Measurements from ENCODE around the gene RAB36. TPM values are rescaled to one million over a fixed set of nuclear protein-coding genes. Genes with fewer than 3 reads are reported as not detected.

The RAB36 gene
- total RNA-seq, 2 experiments from 2014 or later, result 0.41 to 3.0 TPM

GRCh38 chr22:23108249-23109078 lies 36.8 kb upstream of the RAB36 start:
- no peaks in the 10 kb centered on the region for H3K9me2 ChIP-seq (ENCODE audit: insufficient read depth, low read length)
- CTCF ChIA-PET (ENCODE audit: unreplicated experiment), result no interaction called here
- H3K9me3 ChIP-seq (ENCODE audit: low read length), result no peaks in the 10 kb centered on the region
- no peak for DNase-seq (ENCODE audit: low spot score)
- H3K4me3 ChIP-seq (ENCODE audit: low read depth, low read length, poor library complexity, severe bottlenecking), result no peak overlapping the region
- TF ChIP-seq EZH2phosphoT487 (IDR thresholded peaks at IDR 0.05; ENCODE audit: borderline replicate concordance, low read depth, low read length), result no peak
- no peak for TF ChIP-seq CTCF (conservative IDR thresholded peaks at IDR 0.05; ENCODE audit: low read length)
- no peak overlapping the region for H3K4me2 ChIP-seq (ENCODE audit: low read length)
- POLR2A ChIA-PET, result no interaction called here
- intact Hi-C loops (cut with micrococcal nuclease; ENCODE audit: unreplicated experiment), result no loop called here
- H3K36me3 ChIP-seq (ENCODE audit: insufficient read depth, low read length), result peaks cover 15% of the 10 kb centered on the region; the same call in 1 of the 2 replicates
- H4K20me1 ChIP-seq (ENCODE audit: insufficient read depth, low read length), result no peaks in the 10 kb centered on the region
- no peak overlapping the region for H2AFZ ChIP-seq (ENCODE audit: low read length)
- no peaks in the 10 kb centered on the region for H3K79me2 ChIP-seq (ENCODE audit: insufficient read depth, low read depth, low read length)
- no TSS peak for BruUV-seq (replicated peaks)
- peaks cover 17% of the 10 kb centered on the region for H3K4me1 ChIP-seq (ENCODE audit: insufficient read depth, low read length, poor library complexity, severe bottlenecking)
- H3K27ac ChIP-seq (ENCODE audit: low read depth, low read length, poor library complexity, severe bottlenecking), result no peak overlapping the region

- POLR2A ChIA-PET, result no interaction called here
- H3K4me2 ChIP-seq (ENCODE audit: low read length), result no peak overlapping the region
- no peak overlapping the region for H2AFZ ChIP-seq (ENCODE audit: low read length)
- no TSS peak for BruUV-seq (replicated peaks)
- no peak overlapping the region for H3K27ac ChIP-seq (ENCODE audit: low read depth, low read length, poor library complexity, severe bottlenecking)
- no peaks in the 10 kb centered on the region for H3K9me2 ChIP-seq (ENCODE audit: insufficient read depth, low read length)
- TF ChIP-seq EZH2phosphoT487 (IDR thresholded peaks at IDR 0.05; ENCODE audit: borderline replicate concordance, low read depth, low read length), result no peak
- no peak for TF ChIP-seq CTCF (conservative IDR thresholded peaks at IDR 0.05; ENCODE audit: low read length)
- CTCF ChIA-PET (ENCODE audit: unreplicated experiment), result no interaction called here
- no peak for DNase-seq (ENCODE audit: low spot score)
- peaks cover 18% of the 10 kb centered on the region for H3K4me1 ChIP-seq (ENCODE audit: insufficient read depth, low read length, poor library complexity, severe bottlenecking)
- no peaks in the 10 kb centered on the region for H3K9me3 ChIP-seq (ENCODE audit: low read length)
- H4K20me1 ChIP-seq (ENCODE audit: insufficient read depth, low read length), result no peaks in the 10 kb centered on the region
- peaks cover 21% of the 10 kb centered on the region; the same call in 1 of the 2 replicates for H3K36me3 ChIP-seq (ENCODE audit: insufficient read depth, low read length)
- intact Hi-C loops (cut with micrococcal nuclease; ENCODE audit: unreplicated experiment), result no loop called here
- no peak overlapping the region for H3K4me3 ChIP-seq (ENCODE audit: low read depth, low read length, poor library complexity, severe bottlenecking)
- no peaks in the 10 kb centered on the region for H3K79me2 ChIP-seq (ENCODE audit: insufficient read depth, low read depth, low read length)
These were observed 36.3 kb upstream of the RAB36 start for GRCh38 chr22:23109079-23109347.

- Histone ChIP-seq H3K9me2 (ENCODE audit: insufficient read depth, low read length) (no peaks in the 10 kb centered on the region), H3K27ac (ENCODE audit: low read depth, low read length, poor library complexity, severe bottlenecking) (no peak overlapping the region), H3K79me2 (ENCODE audit: insufficient read depth, low read depth, low read length) (no peaks in the 10 kb centered on the region), H3K4me3 (ENCODE audit: low read depth, low read length, poor library complexity, severe bottlenecking) (no peak overlapping the region), H2AFZ (ENCODE audit: low read length) (no peak overlapping the region), H3K9me3 (ENCODE audit: low read length) (no peaks in the 10 kb centered on the region), H3K4me1 (ENCODE audit: insufficient read depth, low read length, poor library complexity, severe bottlenecking) (peaks cover 18% of the 10 kb centered on the region), H3K36me3 (ENCODE audit: insufficient read depth, low read length) (peaks cover 21% of the 10 kb centered on the region; the same call in 1 of the 2 replicates), H4K20me1 (ENCODE audit: insufficient read depth, low read length) (no peaks in the 10 kb centered on the region), H3K4me2 (ENCODE audit: low read length) (no peak overlapping the region)
- ChIA-PET CTCF (ENCODE audit: unreplicated experiment) (interaction anchor here (0.8 kb wide), 1 partner anchor 155 kb away, joined by 3 read pairs; no protein-coding TSS in a partner anchor), POLR2A (no interaction called here)
- no peak for DNase-seq (ENCODE audit: low spot score)
- no TSS peak for BruUV-seq (replicated peaks)
- intact Hi-C loops (cut with micrococcal nuclease; ENCODE audit: unreplicated experiment), result no loop called here
- TF ChIP-seq CTCF (conservative IDR thresholded peaks at IDR 0.05; ENCODE audit: low read length) (no peak), EZH2phosphoT487 (IDR thresholded peaks at IDR 0.05; ENCODE audit: borderline replicate concordance, low read depth, low read length) (no peak)
These were observed 35.8 kb upstream of the RAB36 start for GRCh38 chr22:23109441-23109978.
